B cell (primary cell): ENCODE data around the gene SRRM3. TPM values are rescaled to one million over a fixed set of nuclear protein-coding genes. Genes with fewer than 3 reads are reported as not detected.

Source experiments
- ATAC-seq: fragments of 200-7000 bp; cut with Tn5 transposase; one replicate; pipeline ENCODE4 v1.10.0; 2021; ENCODE audit warnings: low read depth, mild to moderate bottlenecking, moderate number of reproducible peaks, moderate library complexity
- CTCF ChIA-PET: fragments of 350-600 bp; sonication (Branson Sonifier 250); formaldehyde crosslinking; loops from one replicate; lab custom pipeline; 2021; ENCODE audit warnings: antibody characterized with exemption, inconsistent platforms; lab: Charles Lee
- POLR2A ChIA-PET: fragments of 350-600 bp; sonication (Branson Sonifier 250); formaldehyde crosslinking; loops from one replicate; lab custom pipeline; 2021; ENCODE audit warnings: antibody characterized with exemption; lab: Charles Lee
- DNase-seq: peaks from one replicate; pipeline ENCODE4 v3.0.0; 2013
- H2AFZ ChIP-seq: 2 replicates; pipeline ENCODE4 v1.6.1; 2012; ENCODE audit warnings: mild to moderate bottlenecking, low read depth, low read length; ENCODE audit not compliant: insufficient read depth, poor library complexity, severe bottlenecking
- H3K27ac ChIP-seq, 2 donors: 1 replicate in 1 of 2; 2 replicates in 1 of 2; pipeline ENCODE4 v1.5.1; 2012 to 2013; ENCODE audit warnings: low read length in 2 of 2, mild to moderate bottlenecking in 2 of 2, moderate library complexity in 1 of 2
- H3K27me3 ChIP-seq, 4 experiments: fragments of 200-600 bp in 1 of 4; sonication (generic) in 1 of 4; replicated peaks in 1 of 4; 1 replicate in 2 of 4; 2 replicates in 2 of 4; pipeline versions ENCODE4 v1.6.1 to v1.7.0; 2013 to 2016; ENCODE audit warnings: low read length in 3 of 4, mild to moderate bottlenecking in 2 of 4, mixed read lengths in 1 of 4, moderate library complexity in 1 of 4; ENCODE audit not compliant: insufficient read depth in 4 of 4, control insufficient read depth in 3 of 4; ENCODE audit errors: control extremely low read depth in 1 of 4
- H3K36me3 ChIP-seq, 2 experiments: replicated peaks in 1 of 2; 1 replicate in 1 of 2; 2 replicates in 1 of 2; pipeline versions ENCODE4 v1.6.1 to v1.7.1; 2013; ENCODE audit warnings: low read length in 1 of 2; ENCODE audit not compliant: insufficient read depth in 2 of 2, control insufficient read depth in 1 of 2; ENCODE audit errors: control extremely low read depth in 1 of 2, extremely low read depth in 1 of 2
- H3K4me1 ChIP-seq, 2 donors: fragments of 200-600 bp in 1 of 2; sonication (generic) in 1 of 2; 1 replicate in 1 of 2; 2 replicates in 1 of 2; pipeline versions ENCODE4 v1.5.1 to v1.6.1; 2013 to 2017; ENCODE audit warnings: low read length in 2 of 2; ENCODE audit not compliant: control insufficient read depth in 2 of 2, insufficient read depth in 2 of 2
- H3K4me2 ChIP-seq: replicated peaks from 2 replicates; pipeline ENCODE3; 2012; ENCODE audit warnings: mild to moderate bottlenecking, low read depth, low read length; ENCODE audit not compliant: poor library complexity, severe bottlenecking
- H3K4me3 ChIP-seq, 5 experiments: fragments of 200-600 bp in 1 of 5; sonication (generic) in 1 of 5; 1 replicate in 3 of 5; 2 replicates in 2 of 5; pipeline versions ENCODE4 v1.5.1 to v1.7.0; 2011 to 2016; ENCODE audit warnings: low read length in 4 of 5, mild to moderate bottlenecking in 4 of 5, low read depth in 2 of 5, control low read depth in 1 of 5, moderate library complexity in 1 of 5; ENCODE audit not compliant: insufficient read depth in 1 of 5; ENCODE audit errors: control extremely low read depth in 1 of 5, extremely low read depth in 1 of 5
- H3K79me2 ChIP-seq: fragments of 200-600 bp; sonication (generic); one replicate; pipeline ENCODE4 v1.6.0; 2016; ENCODE audit warnings: low read length; ENCODE audit not compliant: control insufficient read depth, insufficient read depth
- H3K9ac ChIP-seq: fragments of 200-600 bp; sonication (generic); 2 replicates; pipeline ENCODE4 v1.6.1; 2017; ENCODE audit warnings: mild to moderate bottlenecking, low read length, moderate library complexity
- H3K9me3 ChIP-seq, 3 donors: one replicate each; pipeline versions ENCODE4 v1.6.1 to v1.7.1; 2013; ENCODE audit warnings: low read length in 2 of 3; ENCODE audit not compliant: control insufficient read depth in 2 of 3, insufficient read depth in 1 of 3; ENCODE audit errors: control extremely low read depth in 1 of 3
- H4K20me1 ChIP-seq: 2 replicates; pipeline ENCODE4 v1.6.0; 2012; ENCODE audit warnings: mild to moderate bottlenecking, low read length; ENCODE audit not compliant: insufficient read depth, control insufficient read depth, poor library complexity, severe bottlenecking
- H3K27ac Mint-ChIP-seq: one replicate; pipeline ENCODE4 v1.8.0; 2021; ENCODE audit warnings: mixed read lengths
- H3K27me3 Mint-ChIP-seq: one replicate; pipeline ENCODE4 v1.8.0; 2021; ENCODE audit warnings: mixed read lengths
- H3K4me1 Mint-ChIP-seq: one replicate; pipeline ENCODE4 v1.8.0; 2021; ENCODE audit warnings: mixed read lengths
- H3K4me3 Mint-ChIP-seq: one replicate; pipeline ENCODE4 v1.8.0; 2021; ENCODE audit warnings: mixed read lengths
- H3K9me3 Mint-ChIP-seq: one replicate; pipeline ENCODE4 v1.8.0; 2022; ENCODE audit warnings: mixed read lengths; ENCODE audit not compliant: insufficient read depth
- CTCF ChIP-seq: fragments of 200-600 bp; IDR thresholded peaks from one replicate; pipeline ENCODE4 v1.8.0; 2022; ENCODE audit warnings: antibody characterized with exemption, mild to moderate bottlenecking
- EZH2 ChIP-seq: IDR thresholded peaks from 2 replicates; pipeline ENCODE4 v1.6.1; 2012; ENCODE audit warnings: borderline replicate concordance, low read depth, mild to moderate bottlenecking, moderate library complexity, low read length; ENCODE audit not compliant: insufficient read depth, poor library complexity, severe bottlenecking
- WGBS: methylation state at CpG from one replicate; pipeline ENCODE4 v1.1.5; 2013; ENCODE audit warnings: missing lambda C conversion rate; ENCODE audit not compliant: insufficient coverage; 5-methylcytosine and 5-hydroxymethylcytosine counted together
- intact Hi-C: fragments of 100-400 bp; cut with micrococcal nuclease; formaldehyde crosslinking; loops from one replicate; pipeline ENCODE4 v1.10.0; 2022
- polyA plus RNA-seq: library from polyadenylated mRNA; depleted of rRNA; stranded (reverse); fragments of >200 nt; gene quantifications from 2 replicates; pipeline ENCODE4 v1.2.3, GENCODE V29; 2012
- total RNA-seq, 2 donors: library from RNA; stranded (reverse); fragments of 120-200 nt in 1 of 2; gene quantifications; 1 replicate in 1 of 2; 2 replicates in 1 of 2; pipeline versions ENCODE4 v1.2.3 to v1.2.4, GENCODE V29; 2013 to 2022

The SRRM3 gene
- total and polyA plus RNA-seq, 2 donors (not counting 1 experiment from before 2014, with no cell fraction given), result not detected

DNA sequence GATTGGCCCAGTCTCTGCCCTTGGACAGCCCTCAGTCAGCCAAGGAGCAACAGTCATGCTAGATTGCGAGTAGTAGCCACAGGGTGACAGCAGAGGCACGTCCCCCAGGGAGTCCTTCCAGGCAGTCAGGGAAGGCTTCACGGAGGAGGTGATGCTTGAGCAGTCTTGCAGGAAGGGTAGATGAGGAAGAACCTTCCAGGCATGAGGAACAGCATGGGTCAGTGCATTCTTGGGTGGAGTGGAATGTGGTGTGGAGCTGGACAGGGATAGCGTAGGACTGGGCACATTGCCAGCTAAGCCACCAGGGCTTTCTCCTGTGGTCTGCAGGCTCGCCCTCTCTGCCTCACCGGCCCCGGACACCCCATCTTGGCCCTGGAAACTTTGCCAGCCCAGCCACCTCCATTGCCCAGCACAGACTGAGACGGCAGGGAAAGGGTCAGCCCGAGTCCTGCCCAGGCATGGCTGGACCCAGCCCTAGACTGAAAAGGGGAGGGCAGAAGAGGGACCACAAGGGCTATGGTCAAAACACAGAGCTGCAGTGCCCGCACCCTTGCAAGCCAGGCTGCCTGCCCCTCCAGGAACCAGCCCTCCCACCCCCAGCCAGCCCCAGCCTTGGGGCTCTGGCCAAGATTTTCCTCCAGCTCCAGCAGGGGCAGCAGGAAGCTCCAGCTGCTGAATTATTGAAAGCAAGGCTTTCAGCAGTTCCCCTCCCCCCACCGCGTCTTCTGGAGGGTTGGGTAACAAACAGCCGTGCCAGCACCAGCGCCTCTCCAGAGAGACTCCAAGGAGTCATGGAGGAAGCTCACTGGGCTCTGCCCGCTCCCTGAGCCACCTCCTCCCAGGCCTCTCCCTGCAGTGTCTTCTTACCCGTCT is 18.7 kb downstream of the SRRM3 start:
- CTCF ChIA-PET, result no interaction called here
- DNase-seq, result no peak
- Histone ChIP-seq H3K36me3 (no peaks in the 10 kb centered on the region), H3K4me2 (no peak overlapping the region), H3K4me1 (no peaks in the 10 kb centered on the region), H3K4me3 (no peak overlapping the region), H3K27ac (no peak overlapping the region), H3K9ac (no peak overlapping the region), H4K20me1 (no peaks in the 10 kb centered on the region), H3K9me3 (peaks cover 0 to 3% (median 0%) of the 10 kb centered on the region in 3 donors), H2AFZ (no peak overlapping the region), H3K27me3 (peaks cover 0 to 35% (median 0%) of the 10 kb centered on the region in 4 experiments), H3K79me2 (no peaks in the 10 kb centered on the region)
- no peak overlapping the region for H3K4me3 Mint-ChIP-seq
- H3K27ac Mint-ChIP-seq, result no peak overlapping the region
- intact Hi-C loops, result no loop called here
- ATAC-seq, result no peak
- POLR2A ChIA-PET, result no interaction called here
- 44% methylated on average over 16 of the region's 16 CpGs for WGBS
- no peak for TF ChIP-seq CTCF
- no peak for TF ChIP-seq EZH2
- no peaks in the 10 kb centered on the region for H3K4me1 Mint-ChIP-seq
- peaks cover 51% of the 10 kb centered on the region for H3K27me3 Mint-ChIP-seq
- H3K9me3 Mint-ChIP-seq, result no peaks in the 10 kb centered on the region

- Histone ChIP-seq H3K4me1 (no peaks in the 10 kb centered on the region), H3K4me3 (no peak overlapping the region), H3K27ac (no peak overlapping the region), H3K9me3 (peaks cover 0 to 10% (median 0%) of the 10 kb centered on the region in 3 donors), H3K27me3 (peaks cover 0 to 42% (median 0%) of the 10 kb centered on the region in 4 experiments), H2AFZ (no peak overlapping the region), H3K4me2 (no peak overlapping the region), H3K79me2 (no peaks in the 10 kb centered on the region), H3K9ac (no peak overlapping the region), H4K20me1 (no peaks in the 10 kb centered on the region), H3K36me3 (no peaks in the 10 kb centered on the region)
- ChIA-PET CTCF (no interaction called here), POLR2A (no interaction called here)
- Mint-ChIP-seq H3K4me3 (no peak overlapping the region), H3K27me3 (peaks cover 48% of the 10 kb centered on the region), H3K4me1 (no peaks in the 10 kb centered on the region), H3K27ac (no peak overlapping the region), H3K9me3 (peaks cover 2% of the 10 kb centered on the region)
- DNase-seq (no peak), ATAC-seq (no peak)
- no peak for TF ChIP-seq CTCF
- no peak for TF ChIP-seq EZH2
- intact Hi-C loops, result no loop called here
- no CpG with 5 or more reads among the region's 2 CpGs for WGBS
Observed at GRCh38 chr7:76222333-76222732, 20.6 kb downstream of the SRRM3 start.
